ENCODE data around the gene HIF1A.
"Not testable (repeated sequence)": the region's sequence is repeated elsewhere in the genome, so short reads cannot be mapped to it uniquely, and the experiment has no call there.

HIF1A gene

DNA sequence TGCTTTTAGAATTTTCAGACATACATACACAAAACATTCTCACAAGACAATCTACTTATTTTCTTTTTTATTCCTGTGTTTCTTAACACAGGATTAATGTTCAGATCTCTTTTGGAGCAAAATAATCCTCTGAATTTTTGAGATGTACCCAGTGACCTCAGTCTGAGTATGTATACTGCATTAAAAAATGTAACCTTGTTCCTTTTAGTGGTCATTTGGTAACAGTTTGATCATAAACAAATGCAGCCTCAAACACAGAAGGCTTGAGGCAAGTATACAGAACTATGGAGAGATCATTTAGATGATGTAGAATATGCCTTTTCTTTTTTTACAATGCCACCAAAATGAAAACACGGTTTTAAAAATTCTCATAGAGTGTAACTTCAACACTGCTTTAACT lies 9.7 kb downstream of the HIF1A start:
- TF ChIP-seq, protein P1, sequence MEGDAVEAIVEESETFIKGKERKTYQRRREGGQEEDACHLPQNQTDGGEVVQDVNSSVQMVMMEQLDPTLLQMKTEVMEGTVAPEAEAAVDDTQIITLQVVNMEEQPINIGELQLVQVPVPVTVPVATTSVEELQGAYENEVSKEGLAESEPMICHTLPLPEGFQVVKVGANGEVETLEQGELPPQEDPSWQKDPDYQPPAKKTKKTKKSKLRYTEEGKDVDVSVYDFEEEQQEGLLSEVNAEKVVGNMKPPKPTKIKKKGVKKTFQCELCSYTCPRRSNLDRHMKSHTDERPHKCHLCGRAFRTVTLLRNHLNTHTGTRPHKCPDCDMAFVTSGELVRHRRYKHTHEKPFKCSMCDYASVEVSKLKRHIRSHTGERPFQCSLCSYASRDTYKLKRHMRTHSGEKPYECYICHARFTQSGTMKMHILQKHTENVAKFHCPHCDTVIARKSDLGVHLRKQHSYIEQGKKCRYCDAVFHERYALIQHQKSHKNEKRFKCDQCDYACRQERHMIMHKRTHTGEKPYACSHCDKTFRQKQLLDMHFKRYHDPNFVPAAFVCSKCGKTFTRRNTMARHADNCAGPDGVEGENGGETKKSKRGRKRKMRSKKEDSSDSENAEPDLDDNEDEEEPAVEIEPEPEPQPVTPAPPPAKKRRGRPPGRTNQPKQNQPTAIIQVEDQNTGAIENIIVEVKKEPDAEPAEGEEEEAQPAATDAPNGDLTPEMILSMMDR (IDR thresholded peaks at IDR 0.05; ENCODE audit: control insufficient read depth, extremely low read depth, insufficient read depth) = no peak
- DNase-seq (ENCODE audit: low read depth) = no peak
- H3K4me3 ChIP-seq (ENCODE audit: low read depth, low read length) = no peak overlapping the region

DNA sequence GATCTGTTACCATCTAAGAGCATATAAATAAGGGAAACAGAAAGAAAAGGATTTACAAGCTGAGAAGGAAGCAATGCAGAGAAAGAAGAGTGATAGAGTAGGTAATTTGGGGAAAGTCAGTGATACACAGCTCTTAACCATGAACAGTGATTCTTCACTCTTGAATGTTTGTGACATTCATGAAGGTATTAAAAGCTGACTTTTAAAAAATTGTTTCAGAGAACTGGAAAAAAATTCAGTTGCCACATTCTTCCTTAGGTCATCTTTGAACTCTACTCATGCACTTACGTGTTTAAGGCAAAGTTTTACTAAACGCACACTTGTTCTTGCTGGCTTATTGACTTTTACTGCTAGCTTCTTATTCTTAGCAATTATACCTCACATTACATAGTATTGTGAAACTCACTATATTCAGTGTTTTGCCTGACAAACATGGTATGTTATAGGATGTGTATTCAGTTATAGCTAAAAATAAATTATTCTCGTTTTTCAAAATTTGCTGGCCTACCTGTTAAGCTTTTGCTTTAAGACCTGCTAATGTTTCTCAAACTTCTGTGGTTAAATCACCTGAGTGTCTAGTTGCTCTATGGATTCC lies 10.9 kb downstream of the HIF1A start:
- TF ChIP-seq, protein P1 (IDR thresholded peaks at IDR 0.05; ENCODE audit: control insufficient read depth, extremely low read depth, insufficient read depth) = no peak
- H3K4me3 ChIP-seq (ENCODE audit: low read depth, low read length) = no peak overlapping the region
- no peak for DNase-seq (ENCODE audit: low read depth)

DNA sequence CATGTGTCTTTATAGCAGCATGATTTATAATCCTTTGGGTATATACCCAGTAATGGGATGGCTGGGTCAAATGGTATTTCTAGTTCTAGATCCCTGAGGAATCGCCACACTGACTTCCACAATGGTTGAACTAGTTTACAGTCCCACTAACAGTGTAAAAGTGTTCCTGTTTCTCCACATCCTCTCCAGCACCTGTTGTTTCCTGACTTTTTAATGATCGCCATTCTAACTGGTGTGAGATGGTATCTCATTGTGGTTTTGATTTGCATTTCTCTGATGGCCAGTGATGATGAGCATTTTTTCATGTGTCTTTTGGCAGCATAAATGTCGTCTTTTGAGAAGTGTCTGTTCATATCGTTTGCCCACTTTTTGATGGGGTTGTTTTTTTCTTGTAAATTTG lies 12.5 kb downstream of the HIF1A start:
- not testable (repeated sequence) for DNase-seq (ENCODE audit: low read depth); H3K4me3 ChIP-seq (ENCODE audit: low read depth, low read length)

DNA sequence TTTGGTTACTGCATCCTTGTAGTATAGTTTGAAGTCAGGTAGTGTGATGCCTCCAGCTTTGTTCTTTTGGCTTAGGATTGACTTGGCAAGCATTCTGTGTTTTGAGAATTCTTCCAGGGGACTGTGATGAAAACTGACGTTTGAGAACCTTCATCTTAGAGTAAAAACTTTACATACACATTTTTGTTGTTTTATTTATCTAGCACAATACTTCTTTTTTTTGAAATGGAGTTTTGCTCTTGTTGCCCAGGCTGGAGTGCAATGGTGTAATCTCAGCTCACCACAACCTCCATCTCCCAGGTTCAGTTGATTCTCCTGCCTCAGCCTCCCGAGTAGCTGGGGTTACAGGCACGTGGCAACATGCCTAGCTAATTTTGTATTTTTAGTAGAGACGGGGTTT lies 13.4 kb downstream of the HIF1A start:
- not testable (repeated sequence) for DNase-seq (ENCODE audit: low read depth); H3K4me3 ChIP-seq (ENCODE audit: low read depth, low read length)

DNA sequence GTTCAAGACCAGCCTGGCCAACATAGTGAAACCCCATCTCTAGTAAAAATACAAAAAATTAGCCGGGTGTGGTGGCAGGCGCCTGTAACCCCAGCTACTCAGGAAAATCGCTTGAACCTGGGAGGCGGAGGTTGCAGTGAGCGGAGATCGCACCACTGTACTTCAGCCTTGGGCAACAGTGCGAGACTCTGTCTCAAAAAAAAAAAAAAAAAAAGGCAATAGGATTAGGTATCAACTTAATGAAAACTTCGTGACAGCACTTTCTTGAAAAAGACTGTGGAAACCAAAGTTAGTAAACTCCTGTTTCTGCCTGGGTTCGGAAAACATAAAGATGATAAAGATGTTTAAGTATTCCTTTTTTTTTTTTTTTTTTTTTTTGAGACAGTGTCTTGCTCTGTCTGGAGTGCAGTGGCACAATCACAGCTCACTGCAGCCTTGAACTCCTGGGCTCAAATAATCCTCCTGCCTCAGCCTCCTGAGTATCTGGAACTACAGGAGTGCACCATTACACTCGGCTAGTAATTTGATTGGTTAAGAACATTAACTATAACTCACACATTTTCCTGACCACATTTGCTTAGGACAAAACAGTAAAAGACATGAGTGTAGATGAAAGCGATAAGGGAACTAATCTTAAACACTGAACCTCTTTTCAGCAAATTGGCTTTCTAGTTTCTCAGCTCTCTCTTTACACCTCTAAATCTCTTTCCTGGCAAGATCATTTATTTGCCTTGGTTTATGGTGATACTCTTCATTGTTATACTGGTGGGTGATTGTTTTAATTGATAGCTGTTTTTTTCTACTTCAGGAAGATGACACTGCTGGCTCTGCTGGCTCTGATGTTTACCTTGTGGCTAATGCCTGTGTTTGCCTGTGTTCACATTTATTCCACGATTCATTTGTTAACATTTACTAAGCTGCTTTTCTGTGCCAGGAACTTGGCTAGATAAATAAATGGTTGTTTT lies 15.8 kb downstream of the HIF1A start:
- TF ChIP-seq, protein P1 (IDR thresholded peaks at IDR 0.05; ENCODE audit: control insufficient read depth, extremely low read depth, insufficient read depth) = no peak
- peak; percentile 93 for DNase-seq (ENCODE audit: low read depth)
- H3K4me3 ChIP-seq (ENCODE audit: low read depth, low read length) = no peak overlapping the region

DNA sequence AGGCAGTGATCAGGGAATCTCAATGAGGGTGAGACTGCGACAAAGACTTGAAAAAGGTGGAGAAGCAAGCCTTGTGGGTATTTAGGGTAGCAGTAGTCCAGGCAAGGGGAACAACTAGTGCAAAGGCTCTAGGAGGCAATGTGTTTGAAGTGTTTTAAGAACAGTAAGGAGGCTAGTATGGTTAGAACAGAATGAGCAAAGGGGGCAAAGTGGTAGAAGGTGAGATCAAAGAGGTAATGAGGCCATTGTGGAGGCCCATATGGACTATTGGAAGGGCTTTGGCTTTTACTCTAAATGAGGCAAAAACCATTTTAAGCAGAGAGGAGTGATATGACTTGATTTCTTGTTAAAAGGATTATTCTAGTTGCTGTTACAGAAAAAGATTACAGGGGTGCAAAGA lies 16.8 kb downstream of the HIF1A start:
- TF ChIP-seq, protein P1 (IDR thresholded peaks at IDR 0.05; ENCODE audit: control insufficient read depth, extremely low read depth, insufficient read depth) = no peak
- peak overlapping the region; percentile 19 for H3K4me3 ChIP-seq (ENCODE audit: low read depth, low read length)
- no peak for DNase-seq (ENCODE audit: low read depth)

DNA sequence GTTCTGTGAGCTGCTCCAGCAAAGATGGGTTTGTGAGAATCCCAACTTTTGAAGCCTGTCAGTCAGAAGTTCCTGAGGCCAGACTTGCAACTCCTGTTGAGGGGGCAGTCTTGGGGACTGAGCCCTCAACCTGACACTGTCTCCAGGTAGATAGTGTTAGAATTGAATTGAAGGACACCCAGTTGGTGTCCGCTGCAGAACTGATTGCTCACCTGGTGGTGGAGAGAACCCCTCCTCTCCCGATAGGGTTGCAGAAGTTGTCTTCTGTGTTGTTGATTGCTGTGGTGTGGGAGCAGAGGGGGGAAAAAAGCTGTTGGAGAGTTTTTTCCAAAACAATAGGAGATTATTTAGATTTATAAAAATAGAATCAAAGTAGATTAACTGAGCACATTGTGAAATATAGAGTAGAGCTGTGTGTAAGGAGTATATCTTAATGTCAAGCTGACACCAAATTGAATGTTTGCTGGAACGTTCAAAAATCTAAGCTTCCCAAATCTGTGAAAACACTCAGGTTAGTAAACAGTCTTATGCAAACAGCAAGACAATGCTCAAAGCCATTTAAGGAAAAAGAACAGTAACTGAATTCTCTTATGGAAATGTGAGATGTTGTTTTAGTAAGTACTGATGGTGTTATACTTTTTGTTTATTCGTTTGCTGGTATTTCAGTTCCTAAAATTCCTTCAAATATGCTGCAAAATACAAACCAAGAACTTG lies 18.6 kb downstream of the HIF1A start:
- TF ChIP-seq, protein P1 (IDR thresholded peaks at IDR 0.05; ENCODE audit: control insufficient read depth, extremely low read depth, insufficient read depth) = no peak

More for the DNA sequence above, 18.6 kb downstream of the HIF1A start:
- no peak overlapping the region for H3K4me3 ChIP-seq (ENCODE audit: low read depth, low read length)
- DNase-seq (ENCODE audit: low read depth) = no peak
